ENCODE results near the gene TDRD12.
"Not testable (repeated sequence)": the region's sequence is repeated elsewhere in the genome, so short reads cannot be mapped to it uniquely, and the experiment has no call there.

GRCh38 chr19:32856818-32857217 lies 137.3 kb downstream of the TDRD12 start:
- not testable (repeated sequence) for TF ChIP-seq CTCF (tag by site-specific recombination; IDR thresholded peaks at IDR 0.05); ZNF549 (tag by site-specific recombination; IDR thresholded peaks at IDR 0.05); FEZF1 (tag by site-specific recombination; IDR thresholded peaks at IDR 0.05); ZFHX2 (tag by site-specific recombination; conservative IDR thresholded peaks at IDR 0.05); OSR2 (tag by site-specific recombination; IDR thresholded peaks at IDR 0.05); ZNF707 (tag by site-specific recombination; IDR thresholded peaks at IDR 0.05); TCF7L2 (IDR thresholded peaks at IDR 0.05; ENCODE audit: borderline replicate concordance, low read depth, low read length); ZNF664 (tag by site-specific recombination; IDR thresholded peaks at IDR 0.05); ZBTB48 (tag by site-specific recombination; IDR thresholded peaks at IDR 0.05); ZNF140 (tag by site-specific recombination; IDR thresholded peaks at IDR 0.05); HIC1 (tag by site-specific recombination; IDR thresholded peaks at IDR 0.05)
